ENCODE data around the gene ESYT1. TPM values are rescaled to one million over a fixed set of nuclear protein-coding genes. Genes with fewer than 3 reads are reported as not detected.
A peak's percentile ranks its signal among the peaks of the same experiment; 100 is the strongest.

Gene ESYT1
- total RNA-seq, 1 experiment from 2014 or later = 91.1 TPM

DNA sequence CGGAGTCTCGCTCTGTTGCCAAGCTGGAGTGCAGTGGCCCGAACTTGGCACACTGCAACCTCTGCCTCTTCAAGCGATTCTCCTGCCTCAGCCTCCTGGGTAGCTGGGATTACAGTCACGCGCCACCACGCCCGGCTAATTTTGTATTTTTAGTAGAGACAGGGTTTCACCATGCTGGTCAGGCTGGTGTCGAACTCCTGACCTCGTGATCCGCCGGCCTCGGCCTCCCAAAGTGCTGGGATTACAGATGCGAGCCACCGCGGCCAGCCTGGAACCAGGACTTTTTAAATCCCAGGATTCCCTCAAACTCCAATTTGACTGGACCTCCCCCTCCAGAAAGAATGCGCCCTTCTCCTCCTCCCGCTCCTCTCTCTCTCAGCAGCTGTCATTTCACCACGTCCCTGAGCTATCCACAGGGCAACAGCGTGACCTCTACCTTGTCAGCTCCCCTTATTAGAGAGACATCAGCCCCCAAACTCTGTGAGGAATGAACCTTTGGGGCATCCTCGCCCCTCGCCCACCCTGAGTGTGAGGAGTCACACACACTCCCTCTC, 2.0 kb downstream of the ESYT1 start:
- no peaks in the 10 kb centered on the region for H3K27me3 Mint-ChIP-seq (ENCODE audit: unreplicated experiment)
- H3K27ac Mint-ChIP-seq (ENCODE audit: unreplicated experiment) = peak overlapping the region; percentile 26
- BruUV-seq (replicated peaks) = no TSS peak
- no peaks in the 10 kb centered on the region for H3K9me3 Mint-ChIP-seq (ENCODE audit: low read depth, unreplicated experiment)
- H3K4me3 Mint-ChIP-seq (ENCODE audit: low read depth, unreplicated experiment) = peak overlapping the region; percentile 98
- intact Hi-C loops (cut with micrococcal nuclease; ENCODE audit: unreplicated experiment) = loop anchor here (10.0 kb wide), 1 partner anchor 335 kb away; the partner anchor contains the start of gene SPRYD4
- CTCF ChIA-PET = interaction anchor here (4.8 kb wide), 1 partner anchor 91 kb away, joined by 25 read pairs; the partner anchor contains the start of gene RNF41
- DNase-seq = no peak
- TF ChIP-seq, protein P1, sequence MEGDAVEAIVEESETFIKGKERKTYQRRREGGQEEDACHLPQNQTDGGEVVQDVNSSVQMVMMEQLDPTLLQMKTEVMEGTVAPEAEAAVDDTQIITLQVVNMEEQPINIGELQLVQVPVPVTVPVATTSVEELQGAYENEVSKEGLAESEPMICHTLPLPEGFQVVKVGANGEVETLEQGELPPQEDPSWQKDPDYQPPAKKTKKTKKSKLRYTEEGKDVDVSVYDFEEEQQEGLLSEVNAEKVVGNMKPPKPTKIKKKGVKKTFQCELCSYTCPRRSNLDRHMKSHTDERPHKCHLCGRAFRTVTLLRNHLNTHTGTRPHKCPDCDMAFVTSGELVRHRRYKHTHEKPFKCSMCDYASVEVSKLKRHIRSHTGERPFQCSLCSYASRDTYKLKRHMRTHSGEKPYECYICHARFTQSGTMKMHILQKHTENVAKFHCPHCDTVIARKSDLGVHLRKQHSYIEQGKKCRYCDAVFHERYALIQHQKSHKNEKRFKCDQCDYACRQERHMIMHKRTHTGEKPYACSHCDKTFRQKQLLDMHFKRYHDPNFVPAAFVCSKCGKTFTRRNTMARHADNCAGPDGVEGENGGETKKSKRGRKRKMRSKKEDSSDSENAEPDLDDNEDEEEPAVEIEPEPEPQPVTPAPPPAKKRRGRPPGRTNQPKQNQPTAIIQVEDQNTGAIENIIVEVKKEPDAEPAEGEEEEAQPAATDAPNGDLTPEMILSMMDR (IDR thresholded peaks at IDR 0.05; ENCODE audit: unreplicated experiment) = no peak
- H3K36me3 Mint-ChIP-seq (ENCODE audit: insufficient read depth, unreplicated experiment) = peaks cover 64% of the 10 kb centered on the region
- peaks cover 35% of the 10 kb centered on the region for H3K4me1 Mint-ChIP-seq (ENCODE audit: low read depth, unreplicated experiment)

DNA sequence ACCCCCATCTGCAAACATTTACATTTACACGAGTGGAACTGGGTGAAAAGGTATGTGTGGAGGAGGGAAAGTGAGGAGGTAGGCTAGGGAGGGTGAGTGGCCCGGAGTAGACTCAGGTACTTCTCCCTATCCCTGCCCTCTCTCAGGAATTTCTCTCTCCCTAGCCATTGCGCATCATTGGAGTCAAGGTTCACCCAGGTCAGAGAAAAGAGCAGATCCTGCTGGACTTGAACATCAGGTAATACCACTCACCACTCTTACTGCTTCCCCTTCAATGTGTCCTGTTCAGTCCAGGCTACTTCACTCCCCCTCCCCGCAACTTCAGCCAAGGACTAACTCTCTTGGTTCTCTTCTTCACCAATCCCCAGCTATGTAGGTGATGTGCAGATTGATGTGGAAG, 2.8 kb downstream of the ESYT1 start:
- Mint-ChIP-seq H3K9me3 (ENCODE audit: low read depth, unreplicated experiment) (no peaks in the 10 kb centered on the region), H3K27ac (ENCODE audit: unreplicated experiment) (peak overlapping the region; percentile 24), H3K4me3 (ENCODE audit: low read depth, unreplicated experiment) (no peak overlapping the region), H3K36me3 (ENCODE audit: insufficient read depth, unreplicated experiment) (peaks cover 67% of the 10 kb centered on the region), H3K27me3 (ENCODE audit: unreplicated experiment) (no peaks in the 10 kb centered on the region), H3K4me1 (ENCODE audit: low read depth, unreplicated experiment) (peaks cover 34% of the 10 kb centered on the region)
- CTCF ChIA-PET = interaction anchor here (1.4 kb wide), 1 partner anchor 13 kb away, joined by 5 read pairs; the partner anchor contains the start of gene ZC3H10
- intact Hi-C loops (cut with micrococcal nuclease; ENCODE audit: unreplicated experiment) = no loop called here
- DNase-seq = no peak
- TF ChIP-seq, protein P1 (IDR thresholded peaks at IDR 0.05; ENCODE audit: unreplicated experiment) = no peak
- BruUV-seq (replicated peaks) = no TSS peak

DNA sequence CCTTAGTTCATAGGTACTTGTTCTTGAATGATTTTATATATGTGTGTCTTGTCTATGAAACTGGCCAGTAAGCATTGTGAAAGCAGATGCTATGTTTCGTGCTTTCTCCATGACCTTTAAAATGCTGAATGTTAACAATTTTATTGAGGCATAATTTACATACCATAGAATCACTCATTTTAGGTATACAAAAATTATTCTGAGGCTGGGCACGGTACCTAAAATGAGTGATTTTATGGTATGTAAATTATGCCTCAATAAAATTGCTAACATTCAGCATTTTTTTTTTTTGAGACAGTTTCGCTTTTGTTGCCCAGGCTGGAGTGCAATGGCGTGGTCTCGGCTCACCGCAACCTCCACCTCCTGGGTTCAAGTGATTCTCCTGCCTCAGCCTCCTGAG, 6.8 kb downstream of the ESYT1 start:
- Mint-ChIP-seq H3K27ac (ENCODE audit: unreplicated experiment) (no peak overlapping the region), H3K9me3 (ENCODE audit: low read depth, unreplicated experiment) (no peaks in the 10 kb centered on the region), H3K36me3 (ENCODE audit: insufficient read depth, unreplicated experiment) (peaks cover 67% of the 10 kb centered on the region), H3K27me3 (ENCODE audit: unreplicated experiment) (no peaks in the 10 kb centered on the region), H3K4me3 (ENCODE audit: low read depth, unreplicated experiment) (no peak overlapping the region), H3K4me1 (ENCODE audit: low read depth, unreplicated experiment) (peaks cover 7% of the 10 kb centered on the region)
- TF ChIP-seq, protein P1 (IDR thresholded peaks at IDR 0.05; ENCODE audit: unreplicated experiment) = no peak
- no peak for DNase-seq
- BruUV-seq (replicated peaks) = no TSS peak
- CTCF ChIA-PET = no interaction called here
- intact Hi-C loops (cut with micrococcal nuclease; ENCODE audit: unreplicated experiment) = no loop called here

DNA sequence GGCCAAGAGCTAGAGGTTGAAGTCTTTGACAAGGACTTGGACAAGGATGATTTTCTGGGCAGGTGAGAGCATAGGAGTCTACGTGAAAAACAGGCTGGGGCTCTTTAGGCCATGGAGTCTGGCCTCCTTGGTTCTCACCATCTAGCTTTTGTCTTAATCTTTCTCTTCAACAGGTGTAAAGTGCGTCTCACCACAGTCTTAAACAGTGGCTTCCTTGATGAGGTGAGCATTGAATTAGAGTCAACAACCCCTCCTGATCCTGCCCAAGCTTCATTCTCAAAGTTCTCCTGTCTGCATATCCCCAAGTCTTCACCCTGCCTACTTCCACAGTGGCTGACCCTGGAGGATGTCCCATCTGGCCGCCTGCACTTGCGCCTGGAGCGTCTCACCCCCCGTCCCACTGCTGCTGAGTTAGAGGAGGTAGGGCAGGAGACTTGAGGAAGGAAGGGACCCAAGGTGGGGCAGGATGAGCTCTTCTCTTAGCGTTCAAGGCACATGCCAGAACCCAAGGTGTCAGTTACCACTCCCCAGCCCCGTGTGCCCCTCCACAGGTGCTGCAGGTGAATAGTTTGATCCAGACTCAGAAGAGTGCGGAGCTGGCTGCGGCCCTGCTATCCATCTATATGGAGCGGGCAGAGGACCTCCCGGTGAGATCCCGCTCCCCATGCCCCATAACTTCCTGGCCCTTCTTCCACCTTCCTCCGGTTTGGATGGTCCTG, 9.9 kb downstream of the ESYT1 start:
- no peaks in the 10 kb centered on the region for H3K9me3 Mint-ChIP-seq (ENCODE audit: low read depth, unreplicated experiment)
- peaks cover 48% of the 10 kb centered on the region for H3K36me3 Mint-ChIP-seq (ENCODE audit: insufficient read depth, unreplicated experiment)
- H3K4me1 Mint-ChIP-seq (ENCODE audit: low read depth, unreplicated experiment) = no peaks in the 10 kb centered on the region
- DNase-seq = no peak
- H3K4me3 Mint-ChIP-seq (ENCODE audit: low read depth, unreplicated experiment) = no peak overlapping the region
- H3K27ac Mint-ChIP-seq (ENCODE audit: unreplicated experiment) = no peak overlapping the region
- CTCF ChIA-PET = interaction anchor here (0.8 kb wide), 1 partner anchor 83 kb away, joined by 3 read pairs; no protein-coding TSS in a partner anchor
- no peaks in the 10 kb centered on the region for H3K27me3 Mint-ChIP-seq (ENCODE audit: unreplicated experiment)
- intact Hi-C loops (cut with micrococcal nuclease; ENCODE audit: unreplicated experiment) = no loop called here
- no TSS peak for BruUV-seq (replicated peaks)
- TF ChIP-seq, protein P1 (IDR thresholded peaks at IDR 0.05; ENCODE audit: unreplicated experiment) = no peak

All from Calu3 (cell line).